NCI-H2171 (cell line): Measurements from ENCODE around the gene CASK.

Experiments used
- DNase-seq: peaks from one replicate; lab custom pipeline; 2025; lab: John Stamatoyannopoulos, UW

Gene CASK

GRCh38 chrX:41923211-41923977, at the start of gene CASK:
TSS of gene CASK (minus strand) at chrX:41923554. CDS start at chrX:41922988, 566 bp downstream.
- DNase-seq = peak; percentile 89

GRCh38 chrX:41971346-41971745, 48.0 kb upstream of the CASK start:
- DNase-seq = no peak

GRCh38 chrX:41970419-41970818, 47.1 kb upstream of the CASK start:
- DNase-seq = no peak

- no peak for DNase-seq
These were observed 40.0 kb upstream of the CASK start for GRCh38 chrX:41963348-41963747.

GRCh38 chrX:41960142-41960541, 36.8 kb upstream of the CASK start:
- no peak for DNase-seq

GRCh38 chrX:41958861-41959260, 35.5 kb upstream of the CASK start:
- no peak for DNase-seq

- DNase-seq = no peak
These were observed 32.7 kb upstream of the CASK start for GRCh38 chrX:41956027-41956426.

GRCh38 chrX:41952102-41952501, 28.7 kb upstream of the CASK start:
- DNase-seq = no peak

GRCh38 chrX:41946989-41947612, 23.7 kb upstream of the CASK start:
- no peak for DNase-seq

- no peak for DNase-seq
These were observed 22.9 kb upstream of the CASK start for GRCh38 chrX:41946235-41946634.

GRCh38 chrX:41935832-41936231, 12.5 kb upstream of the CASK start:
- no peak for DNase-seq

- no peak for DNase-seq
These were observed 10.2 kb upstream of the CASK start for GRCh38 chrX:41933546-41933945.

- no peak for DNase-seq
These were observed 9.5 kb upstream of the CASK start for GRCh38 chrX:41932885-41933284.

GRCh38 chrX:41931591-41931990, 8.2 kb upstream of the CASK start:
- DNase-seq = no peak

- peak; percentile 22 for DNase-seq
These were observed 777 bp upstream of the CASK start for GRCh38 chrX:41923978-41924683.

- DNase-seq = peak; percentile 5
These were observed 763 bp downstream of the CASK start for GRCh38 chrX:41922431-41923151.

- DNase-seq = peak; percentile 0
These were observed 1.6 kb downstream of the CASK start for GRCh38 chrX:41921492-41922430.

- DNase-seq = no peak
These were observed 3.5 kb downstream of the CASK start for GRCh38 chrX:41919870-41920269.

- DNase-seq = no peak
These were observed 5.8 kb downstream of the CASK start for GRCh38 chrX:41917517-41917916.

GRCh38 chrX:41913476-41913875, 9.9 kb downstream of the CASK start:
- DNase-seq = no peak

GRCh38 chrX:41912923-41913322, 10.4 kb downstream of the CASK start:
- DNase-seq = no peak
